K562 (cell line): Measurements from ENCODE around the gene STK16. TPM values are rescaled to one million over a fixed set of nuclear protein-coding genes. Genes with fewer than 3 reads are reported as not detected.

ENCODE experiments used
- ATAC-seq: fragments of 200-7000 bp; cut with Tn5 transposase; 3 replicates; pipeline ENCODE4 v1.9.1; 2020; ENCODE audit warnings: moderate library complexity
- BruUV-seq: library from RNA; stranded (reverse); fragments of 400-500 nt; replicated peaks from 2 replicates; lab custom pipeline; 2021; lab: Mats Ljungman, UMichigan
- CTCF ChIA-PET: fragments of 300-600 bp; formaldehyde crosslinking; extraction: SDS; loops from one replicate; lab custom pipeline; 2021; ENCODE audit warnings: low intra/inter-chr PET ratio; lab: Yijun Ruan, JAX
- POLR2A ChIA-PET: fragments of 300-600, 350-650 bp; sonication (Branson Sonifier 250); formaldehyde crosslinking; extraction: SDS; loops from one replicate; lab custom pipeline; 2021; ENCODE audit warnings: antibody characterized with exemption, inconsistent platforms; lab: Yijun Ruan, JAX
- DNase-seq, 4 experiments: peaks; one replicate each; pipeline versions ENCODE4 v3.0.0 to v3.0.0-alpha.2; 2011 to 2018; ENCODE audit warnings: low spot score in 3 of 4, mixed read lengths in 3 of 4; ENCODE audit errors: extremely low read depth in 1 of 4
- FAIRE-seq: peaks from 2 replicates; lab custom pipeline; 2011; peaks lifted over from hg19 to GRCh38; lab: Jason Lieb, UNC
- H2AFZ ChIP-seq: 2 replicates; pipeline ENCODE4 v1.6.0; 2011; ENCODE audit warnings: low read depth, low read length, control low read depth, inconsistent platforms
- H3K27ac ChIP-seq: fragments of 200-600 bp; 3 replicates; pipeline ENCODE4 v1.8.0; 2011; ENCODE audit warnings: low read depth, mild to moderate bottlenecking, control low read depth, inconsistent platforms, low read length, moderate library complexity, mixed read lengths; ENCODE audit errors: extremely low read depth
- H3K27me3 ChIP-seq, 2 experiments: fragments of 300-600 bp in 1 of 2; 2 replicates in 1 of 2; 3 replicates in 1 of 2; pipeline versions ENCODE4 v1.6.0 to v1.8.0; 2011; ENCODE audit warnings: inconsistent platforms in 2 of 2, low read length in 2 of 2, mild to moderate bottlenecking in 1 of 2, mixed read lengths in 1 of 2, moderate library complexity in 1 of 2; ENCODE audit not compliant: control insufficient read depth in 2 of 2, insufficient read depth in 2 of 2
- H3K36me3 ChIP-seq: fragments of 300-600 bp; 3 replicates; pipeline ENCODE4 v1.8.0; 2011; ENCODE audit warnings: mild to moderate bottlenecking, low read length, inconsistent platforms; ENCODE audit not compliant: control insufficient read depth, insufficient read depth
- H3K4me1 ChIP-seq, 2 experiments: fragments of 200-600 bp in 1 of 2; replicated peaks in 1 of 2; 2 replicates in 1 of 2; 3 replicates in 1 of 2; pipeline versions ENCODE4 v1.5.1 to v1.8.0; 2011; ENCODE audit warnings: inconsistent platforms in 2 of 2, low read length in 2 of 2, mild to moderate bottlenecking in 1 of 2, mixed read lengths in 1 of 2, moderate library complexity in 1 of 2; ENCODE audit not compliant: control insufficient read depth in 2 of 2, insufficient read depth in 2 of 2
- H3K4me2 ChIP-seq: 2 replicates; pipeline ENCODE4 v1.6.1; 2011; ENCODE audit warnings: low read length, control low read depth, inconsistent platforms, mixed read lengths; ENCODE audit not compliant: insufficient read depth
- H3K4me3 ChIP-seq: fragments of 200-600 bp; sonication (generic), shearing (Covaris generic); 2 replicates; pipeline ENCODE4 v1.5.1; 2016; ENCODE audit warnings: control low read depth, inconsistent platforms
- H3K79me2 ChIP-seq: fragments of 200-600 bp; 3 replicates; pipeline ENCODE4 v1.8.0; 2011; ENCODE audit warnings: low read length, inconsistent platforms; ENCODE audit not compliant: control insufficient read depth, insufficient read depth
- H3K9ac ChIP-seq, 2 experiments: 2 replicates each; pipeline versions ENCODE4 v1.6.0 to v1.6.1; 2011; ENCODE audit warnings: low read depth in 2 of 2, low read length in 2 of 2, control low read depth in 1 of 2, inconsistent platforms in 1 of 2, mild to moderate bottlenecking in 1 of 2, mixed read lengths in 1 of 2; ENCODE audit not compliant: insufficient read depth in 1 of 2
- H3K9me1 ChIP-seq: one replicate; pipeline ENCODE4 v1.6.0; 2011; ENCODE audit warnings: inconsistent platforms, mild to moderate bottlenecking, low read length, moderate library complexity; ENCODE audit not compliant: control insufficient read depth, insufficient read depth
- H3K9me3 ChIP-seq: replicated peaks from 2 replicates; pipeline ENCODE4 v1.5.1; 2011; ENCODE audit warnings: low read depth, low read length, inconsistent platforms; ENCODE audit not compliant: control insufficient read depth, insufficient read depth
- H4K20me1 ChIP-seq: replicated peaks from 2 replicates; pipeline ENCODE4 v1.6.1; 2011; ENCODE audit warnings: low read length, inconsistent platforms, mixed read lengths; ENCODE audit not compliant: control insufficient read depth, insufficient read depth
- ETV5 ChIP-seq: sonication (generic); formaldehyde crosslinking; IDR thresholded peaks from 2 replicates; pipeline ENCODE4 v1.4.0; 2020; ENCODE audit warnings: low read depth, mild to moderate bottlenecking, missing genetic modification reagents
- EZH2 ChIP-seq: IDR thresholded peaks from 2 replicates; pipeline ENCODE4 v1.6.1; 2012; ENCODE audit warnings: low read depth, mild to moderate bottlenecking, inconsistent platforms, low read length, borderline replicate concordance
- FOXA3 ChIP-seq, 2 experiments: fragments of 450-650 bp in 1 of 2; sonication (generic) in 1 of 2; formaldehyde crosslinking; IDR thresholded peaks in 1 of 2; conservative IDR thresholded peaks in 1 of 2; 2 replicates each; pipeline versions ENCODE4 v1.4.0 to v1.8.0; 2020 to 2022; ENCODE audit warnings: mild to moderate bottlenecking in 2 of 2, missing genetic modification reagents in 1 of 2
- MNT ChIP-seq, 2 experiments: fragments of 450-650 bp; conservative IDR thresholded peaks; 2 replicates each; pipeline ENCODE4 v1.6.1; 2017; ENCODE audit warnings: mild to moderate bottlenecking in 2 of 2, moderate library complexity in 2 of 2
- ZNF407 ChIP-seq: fragments of 450-650 bp; IDR thresholded peaks from 2 replicates; pipeline ENCODE4 v1.6.1; 2016; ENCODE audit warnings: low read depth
- ZNF408 ChIP-seq: fragments of 250-450 bp; sonication (Bioruptor Pico); IDR thresholded peaks from 2 replicates; pipeline ENCODE4 v1.4.0; 2020; ENCODE audit warnings: low read depth, mild to moderate bottlenecking, moderate library complexity
- ZNF696 ChIP-seq: fragments of 250-450 bp; sonication (Bioruptor Pico); conservative IDR thresholded peaks from 2 replicates; pipeline ENCODE4 v1.4.0; 2020; ENCODE audit warnings: mild to moderate bottlenecking, moderate library complexity
- ZNF780A ChIP-seq: fragments of 250-450 bp; sonication (Bioruptor Pico); IDR thresholded peaks from 2 replicates; pipeline ENCODE4 v1.5.0; 2021; ENCODE audit warnings: mild to moderate bottlenecking
- WGBS: fragments of 100-300 bp; shearing (Covaris generic); methylation state at CpG from one replicate; pipeline ENCODE4 v1.1.6; 2016; ENCODE audit warnings: low coverage, mixed read lengths; ENCODE audit not compliant: insufficient coverage; ENCODE audit errors: missing lambda C conversion rate; 5-methylcytosine and 5-hydroxymethylcytosine counted together
- in situ Hi-C: fragments of 300-500 bp; cut with MboI; formaldehyde crosslinking; loops from 4 replicates; pipeline ENCODE4 v1.15.0; 2018; ENCODE audit warnings: inconsistent platforms, mixed read lengths
- intact Hi-C: fragments of 100-400 bp; cut with micrococcal nuclease; formaldehyde crosslinking; loops from 2 replicates; pipeline ENCODE4 v1.14.2; 2022
- polyA plus RNA-seq, 8 experiments: library from polyadenylated mRNA; depleted of rRNA in 4 of 8; stranded (reverse) in 5 of 8; unstranded in 3 of 8; fragments of >200 nt; fragmentation: Nextera tagmentation in 2 of 8; fragmentation: Illumina TruSeq in 1 of 8; extraction: Ambion mirVana in 2 of 8; extraction: Trizol in 1 of 8; gene quantifications; 2 replicates each; pipeline versions ENCODE4 v1.2.1 to v1.2.3, GENCODE V29; 2011 to 2014; ENCODE audit warnings: inconsistent platforms in 1 of 8, missing spikeins in 1 of 8
- total RNA-seq, 7 experiments: library from RNA; depleted of rRNA in 6 of 7; stranded (reverse); fragments of >200 nt in 6 of 7; fragmentation: Illumina TruSeq in 2 of 7; extraction: Trizol in 2 of 7; gene quantifications; 2 replicates each; pipeline versions ENCODE4 v1.2.1 to v1.2.3, GENCODE V29; 2011 to 2021; ENCODE audit warnings: low replicate concordance in 1 of 7

Gene STK16
- total and polyA plus RNA-seq, 9 of the 15 experiments (the other 6 are each of a cell fraction or from before 2014, with no cell fraction given) = 5.4 to 36.2 (median 17.8) TPM

GRCh38 chr2:219207134-219207883, 38.0 kb upstream of the STK16 start:
- TSS peak; percentile 82 for BruUV-seq
- no peaks in the 10 kb centered on the region for H3K79me2 ChIP-seq
- H3K4me1 ChIP-seq = peaks cover 16 to 17% of the 10 kb centered on the region in 2 experiments; a peak in 4 of 5 replicates
- FAIRE-seq = peak; percentile 67
- WGBS = 31% methylated on average over 11 of the region's 22 CpGs
- no peak; the same call in 2 of the 3 replicates for ATAC-seq
- peak overlapping the region; percentile 38 to 93 for H3K9ac ChIP-seq
- peaks cover 46% of the 10 kb centered on the region; the same call in 2 of the 3 replicates for H3K36me3 ChIP-seq
- H3K27me3 ChIP-seq = no peaks in the 10 kb centered on the region
- no peaks in the 10 kb centered on the region for H3K9me1 ChIP-seq
- peak in 1 of 4 experiments; percentile 90 for DNase-seq
- H3K4me3 ChIP-seq = peak overlapping the region; percentile 61
- in situ Hi-C loops = loop anchor here (5.0 kb wide), 1 partner anchor 35 kb away; the partner anchor contains the start of gene SLC23A3
- ChIA-PET POLR2A (interaction anchor here (0.7 to 1.4 kb wide), 6 partner anchors 8 to 72 kb away, joined by 3 to 6 read pairs (median 4); partner anchors contain the start of gene DNAJB2), CTCF (no interaction called here)
- peak overlapping the region; percentile 84 for H3K4me2 ChIP-seq
- H3K9me3 ChIP-seq = 0 out of 2 replicates have a peak, but pooled peaks cover 2% of the 10 kb centered on the region
- no peak overlapping the region for H2AFZ ChIP-seq
- peak overlapping the region; percentile 75; the same call in 2 of the 3 replicates for H3K27ac ChIP-seq
- intact Hi-C loops = loop anchor here (2.0 kb wide), 1 partner anchor 31 kb away; the partner anchor contains the start of gene CNPPD1
- H4K20me1 ChIP-seq = peaks cover 11% of the 10 kb centered on the region; the same call in 1 of the 2 replicates
- TF ChIP-seq ZNF696 = no peak
- TF ChIP-seq FOXA3 (CRISPR knock-in tag; conservative IDR thresholded peaks at IDR 0.05 in 1 of 2, IDR thresholded peaks at IDR 0.05 in 1 of 2) = no peak
- peak; percentile 49; the same call in 1 of the 2 replicates for TF ChIP-seq ZNF407
- no peak for TF ChIP-seq ZNF780A (CRISPR knock-in tag)
- TF ChIP-seq ZNF408 (CRISPR knock-in tag) = no peak
- TF ChIP-seq MNT (conservative IDR thresholded peaks at IDR 0.05) = no peak
- no peak for TF ChIP-seq EZH2
- TF ChIP-seq ETV5 (CRISPR knock-in tag) = no peak
